ENCODE data around the gene CNTNAP2.

DNA sequence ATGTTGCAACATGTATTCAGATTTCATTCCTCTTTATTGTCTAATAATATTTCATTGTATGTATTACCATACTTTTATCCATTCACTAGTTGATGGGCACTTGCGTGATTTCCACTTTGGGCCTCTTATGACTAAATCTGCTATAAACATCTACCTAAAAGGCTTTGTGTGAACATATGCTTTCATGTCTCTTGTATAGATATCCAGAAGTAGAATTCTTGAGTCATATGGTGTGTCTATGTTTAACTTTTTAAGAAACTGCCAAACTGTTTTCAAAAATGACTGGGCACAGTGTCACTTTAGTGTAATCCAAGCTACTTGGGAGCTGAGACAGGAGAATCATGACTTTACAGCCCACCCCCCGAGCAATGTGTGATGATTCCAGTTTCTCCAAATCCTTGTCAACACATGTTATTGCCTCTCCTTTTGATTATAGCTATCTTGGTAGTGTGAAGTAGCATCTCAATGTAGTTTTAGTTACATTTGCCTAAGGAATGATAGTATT, 1855.1 kb downstream of the CNTNAP2 start:
- TF ChIP-seq EZH2 (IDR thresholded peaks at IDR 0.05; ENCODE audit: insufficient read depth, poor library complexity, severe bottlenecking): no peak
- TF ChIP-seq EZH2phosphoT487 (IDR thresholded peaks at IDR 0.05; ENCODE audit: insufficient read depth, low read depth): no peak

Data from GM23248 (cell line).